K562 (cell line): ENCODE data around the gene MYO1D.

Experiments
- CTCF ChIP-seq, 3 experiments: IDR thresholded peaks in 2 of 3; conservative IDR thresholded peaks in 1 of 3; 2 replicates each; pipeline ENCODE4 v1.5.1; 2011 to 2012; ENCODE audit warnings: low read length in 3 of 3, mild to moderate bottlenecking in 3 of 3, control low read depth in 2 of 3, improper control_type of control experiment in 1 of 3, inconsistent platforms in 1 of 3, low read depth in 1 of 3, mixed read lengths in 1 of 3, moderate library complexity in 1 of 3; ENCODE audit not compliant: insufficient read depth in 2 of 3
- DIDO1 ChIP-seq: fragments of 450-650 bp; IDR thresholded peaks from 2 replicates; pipeline ENCODE4 v1.6.1; 2016; ENCODE audit warnings: low read depth, missing biosample characterization, missing genetic modification characterization
- FOXM1 ChIP-seq, 2 experiments: fragments of 450-650 bp in 1 of 2; sonication (generic) in 1 of 2; formaldehyde crosslinking in 1 of 2; IDR thresholded peaks; 2 replicates each; pipeline versions ENCODE4 v1.6.1 to v1.9.0; 2017 to 2022; ENCODE audit warnings: low read depth in 2 of 2, mild to moderate bottlenecking in 2 of 2, missing genetic modification reagents in 1 of 2, moderate library complexity in 1 of 2
- HDAC6 ChIP-seq: IDR thresholded peaks from 2 replicates; pipeline ENCODE4 v1.6.1; 2012; ENCODE audit warnings: low read depth, mild to moderate bottlenecking, control low read depth, inconsistent platforms, low read length, moderate library complexity
- ILF3 ChIP-seq: fragments of 450-650 bp; IDR thresholded peaks from 2 replicates; pipeline ENCODE4 v1.6.1; 2018; ENCODE audit warnings: antibody characterized with exemption, mild to moderate bottlenecking, moderate library complexity, borderline replicate concordance
- POLR2A ChIP-seq: fragments of 450-650 bp; conservative IDR thresholded peaks from 2 replicates; pipeline ENCODE4 v1.6.1; 2016
- RCOR1 ChIP-seq, 2 experiments: IDR thresholded peaks; 2 replicates each; pipeline ENCODE4 v1.6.1; 2012; ENCODE audit warnings: low read depth in 2 of 2, low read length in 2 of 2, borderline replicate concordance in 1 of 2, improper control_type of control experiment in 1 of 2
- SAFB2 ChIP-seq: fragments of 200-400 bp; formaldehyde crosslinking; IDR thresholded peaks from 2 replicates; pipeline ENCODE4 v1.6.1; 2018; ENCODE audit warnings: borderline replicate concordance, low read length, low read depth, moderate library complexity; ENCODE audit not compliant: severe bottlenecking
- SIN3A ChIP-seq, 2 experiments: fragments of 150-350 bp in 1 of 2; IDR thresholded peaks; 2 replicates each; pipeline ENCODE4 v1.6.1; 2011 to 2016; ENCODE audit warnings: borderline replicate concordance in 2 of 2, low read depth in 2 of 2, low read length in 2 of 2, mild to moderate bottlenecking in 2 of 2, moderate library complexity in 2 of 2; ENCODE audit not compliant: control insufficient read depth in 1 of 2
- TARDBP ChIP-seq: fragments of 450-650 bp; IDR thresholded peaks from 2 replicates; pipeline ENCODE4 v1.6.1; 2016
- ZKSCAN3 ChIP-seq: fragments of 250-450 bp; sonication (Bioruptor Pico); IDR thresholded peaks from 2 replicates; pipeline ENCODE4 v1.4.0; 2020

- TF ChIP-seq TARDBP = no peak
- no peak for TF ChIP-seq SIN3A (IDR thresholded peaks at IDR 0.05; ENCODE audit: borderline replicate concordance in 2 of 2, control insufficient read depth in 1 of 2, low read depth in 2 of 2, low read length in 2 of 2)
- no peak for TF ChIP-seq FOXM1 (IDR thresholded peaks at IDR 0.05; ENCODE audit: low read depth)
- TF ChIP-seq FOXM1 (CRISPR knock-in tag; IDR thresholded peaks at IDR 0.05; ENCODE audit: low read depth) = no peak
- TF ChIP-seq CTCF (IDR thresholded peaks at IDR 0.05 in 2 of 3, conservative IDR thresholded peaks at IDR 0.05 in 1 of 3; ENCODE audit: insufficient read depth in 2 of 3, low read depth in 1 of 3, low read length in 3 of 3) = no peak
- no peak for TF ChIP-seq ILF3
- no peak for TF ChIP-seq RCOR1 (IDR thresholded peaks at IDR 0.05; ENCODE audit: borderline replicate concordance in 1 of 2, low read depth in 2 of 2, low read length in 2 of 2)
- no peak for TF ChIP-seq ZKSCAN3 (CRISPR knock-in tag)
- TF ChIP-seq DIDO1 (tag) = no peak
- TF ChIP-seq POLR2A = no peak
- TF ChIP-seq SAFB2 = no peak
- no peak for TF ChIP-seq HDAC6
These were observed 151.2 kb downstream of the MYO1D start for GRCh38 chr17:32725697-32726096.
